Measurements from ENCODE around the gene ARFGEF3. TPM values are rescaled to one million over a fixed set of nuclear protein-coding genes. Genes with fewer than 3 reads are reported as not detected.

Gene ARFGEF3
- total RNA-seq, 1 donor from 2014 or later: 40.1 TPM

DNA sequence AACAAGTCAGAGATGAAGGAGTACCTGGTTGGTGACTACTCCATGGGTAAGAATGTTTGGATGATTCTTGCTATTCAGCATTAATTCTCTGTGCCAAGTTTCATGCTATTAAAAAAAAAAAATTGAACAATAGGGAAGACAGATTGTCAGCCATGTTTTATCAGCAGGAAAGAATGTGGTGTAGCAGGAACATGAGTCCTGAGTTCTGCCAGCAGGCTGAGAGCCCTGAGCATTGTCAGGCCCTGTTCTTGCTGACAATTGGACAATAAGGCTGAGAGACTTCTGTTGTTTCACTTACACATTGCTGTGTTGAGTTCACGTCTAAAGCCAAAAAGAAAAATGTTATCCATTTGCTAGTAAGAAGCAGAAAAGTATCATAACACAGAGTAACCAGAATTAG, 145.6 kb downstream of the ARFGEF3 start:
- DNase-seq (ENCODE audit: low spot score): no peak

DNA sequence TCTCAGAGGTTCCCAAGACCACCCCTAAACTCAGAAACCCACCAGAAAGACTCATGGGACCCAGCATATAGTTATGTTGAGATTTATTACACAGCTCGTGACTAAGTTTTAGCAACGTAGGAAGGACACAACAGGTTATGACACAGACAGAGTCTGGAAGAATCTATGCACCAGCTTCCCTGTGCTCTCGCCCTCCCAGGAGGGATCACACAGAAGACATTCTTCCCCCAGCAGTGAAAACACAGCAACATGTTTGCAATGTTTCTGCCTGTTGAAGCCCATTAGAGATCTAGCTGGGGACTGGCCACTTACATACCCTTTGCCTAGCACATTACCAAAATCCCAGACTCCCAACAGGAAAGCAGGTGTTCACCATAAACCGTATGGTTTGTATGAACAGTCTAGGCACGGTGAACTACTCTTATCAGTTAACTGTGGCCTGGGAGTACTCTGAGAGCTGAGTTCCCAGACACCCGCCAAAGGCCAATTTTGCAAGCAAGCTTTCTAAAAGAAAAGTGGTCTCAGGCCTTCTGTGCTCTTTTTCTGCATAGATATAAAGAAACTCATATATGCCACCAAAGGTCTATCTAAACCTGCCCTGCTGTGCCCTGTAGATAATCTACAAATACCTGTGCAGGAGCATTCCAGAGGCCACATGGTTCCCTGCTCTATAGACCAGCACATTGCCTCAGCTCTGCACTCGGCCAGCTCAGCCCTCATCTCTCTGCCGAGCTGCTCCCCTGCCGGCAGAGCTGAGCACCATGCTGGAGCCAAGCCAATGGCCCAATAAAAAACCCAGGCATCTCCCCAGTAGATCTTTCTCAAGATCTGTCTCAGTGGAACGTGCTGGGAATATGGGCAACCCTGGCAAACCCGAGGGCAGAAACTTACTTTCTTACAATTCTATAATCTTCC, 146.3 kb downstream of the ARFGEF3 start:
- DNase-seq (ENCODE audit: low spot score): peak; percentile 71

DNA sequence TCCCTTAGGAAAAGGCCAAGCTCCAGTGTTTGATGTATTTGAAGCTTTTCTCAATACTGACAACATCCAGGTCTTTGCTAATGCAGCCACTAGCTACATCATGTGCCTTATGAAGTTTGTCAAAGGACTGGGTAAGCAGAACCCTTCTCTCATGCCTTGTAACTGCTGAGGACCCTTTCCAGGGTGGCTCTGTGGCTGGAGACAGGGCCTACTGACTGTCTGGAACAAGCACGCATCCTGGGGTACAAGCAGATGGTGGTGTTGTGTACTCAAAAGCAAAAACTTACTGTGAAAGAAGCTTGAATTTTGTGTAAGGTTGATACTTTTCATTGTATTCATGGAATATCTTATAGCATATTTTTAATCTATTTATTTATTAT, 147.0 kb downstream of the ARFGEF3 start:
- DNase-seq (ENCODE audit: low spot score): no peak

DNA sequence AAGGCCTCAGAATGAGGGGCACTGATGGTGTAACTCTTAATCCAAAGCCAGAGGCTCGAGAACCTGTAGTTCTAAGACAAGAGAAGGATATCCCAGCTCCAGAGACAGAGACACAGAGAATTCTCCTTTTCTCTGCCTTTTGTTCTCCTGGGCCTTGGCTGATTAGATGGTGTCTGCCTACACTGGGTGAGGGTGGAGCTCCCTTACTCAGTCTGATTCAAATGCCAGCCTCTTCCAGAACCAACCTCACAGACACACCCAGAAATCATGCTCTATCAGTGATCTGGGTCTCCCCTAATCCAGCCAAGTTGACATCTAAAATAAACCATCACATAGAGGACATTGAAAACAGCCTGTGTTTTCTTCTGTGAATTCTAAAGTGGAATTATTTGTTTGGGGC, 148.0 kb downstream of the ARFGEF3 start:
- DNase-seq (ENCODE audit: low spot score): no peak

DNA sequence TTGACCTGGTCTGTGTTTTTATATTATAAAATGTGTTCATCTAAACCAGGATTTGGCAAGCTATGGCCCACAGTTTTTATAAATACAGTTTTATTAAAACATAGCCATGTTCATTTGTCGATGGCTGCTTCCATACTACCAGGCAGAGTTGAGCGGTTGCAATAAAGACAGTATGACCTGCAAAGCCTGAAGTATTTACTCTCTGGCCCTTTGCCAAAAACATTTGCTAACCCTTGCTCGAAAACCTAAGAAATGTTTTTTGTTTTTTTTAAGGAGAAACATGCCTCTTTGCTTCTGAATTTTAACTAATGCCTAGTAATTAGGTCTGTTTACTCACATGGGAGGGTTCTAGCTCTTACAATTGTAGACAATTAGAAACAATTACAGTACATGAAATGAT, 148.6 kb downstream of the ARFGEF3 start:
- DNase-seq (ENCODE audit: low spot score): no peak

DNA sequence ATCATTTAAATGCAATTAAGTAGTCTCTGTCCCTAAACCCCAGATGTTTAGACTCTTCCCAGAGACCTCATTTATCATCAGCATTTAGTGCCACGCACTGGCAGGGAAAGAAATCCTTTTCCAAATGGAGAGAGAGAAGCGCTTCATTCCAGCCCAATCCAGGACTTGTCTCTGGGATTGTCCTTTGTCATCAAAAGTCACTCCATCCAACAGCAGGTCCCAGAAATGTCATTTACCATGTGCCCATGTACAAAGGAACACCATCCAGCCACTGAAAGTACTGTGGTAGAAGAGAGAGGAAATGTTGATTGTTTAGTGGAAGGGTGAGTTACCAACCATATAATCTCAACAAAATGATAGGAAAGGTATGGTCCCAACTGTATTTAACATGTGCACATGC, 149.1 kb downstream of the ARFGEF3 start:
- no peak for DNase-seq (ENCODE audit: low spot score)

DNA sequence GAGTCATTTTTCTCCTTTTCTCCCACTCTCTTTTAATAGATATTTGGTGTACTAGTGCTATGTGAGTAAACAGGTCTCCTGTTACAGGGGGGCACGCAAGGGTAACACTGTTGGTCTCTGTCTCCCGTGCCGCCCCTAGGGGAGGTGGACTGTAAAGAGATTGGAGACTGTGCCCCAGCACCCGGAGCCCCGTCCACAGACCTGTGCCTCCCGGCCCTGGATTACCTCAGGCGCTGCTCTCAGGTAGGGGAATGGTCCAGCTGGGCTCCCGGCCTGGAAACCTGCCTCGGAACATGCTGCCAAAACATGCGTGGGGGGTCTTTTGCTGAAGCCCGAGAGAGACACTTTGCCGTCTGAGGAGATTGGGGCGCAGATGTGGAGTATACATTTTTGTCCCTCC, 149.5 kb downstream of the ARFGEF3 start:
- no peak for DNase-seq (ENCODE audit: low spot score)

DNA sequence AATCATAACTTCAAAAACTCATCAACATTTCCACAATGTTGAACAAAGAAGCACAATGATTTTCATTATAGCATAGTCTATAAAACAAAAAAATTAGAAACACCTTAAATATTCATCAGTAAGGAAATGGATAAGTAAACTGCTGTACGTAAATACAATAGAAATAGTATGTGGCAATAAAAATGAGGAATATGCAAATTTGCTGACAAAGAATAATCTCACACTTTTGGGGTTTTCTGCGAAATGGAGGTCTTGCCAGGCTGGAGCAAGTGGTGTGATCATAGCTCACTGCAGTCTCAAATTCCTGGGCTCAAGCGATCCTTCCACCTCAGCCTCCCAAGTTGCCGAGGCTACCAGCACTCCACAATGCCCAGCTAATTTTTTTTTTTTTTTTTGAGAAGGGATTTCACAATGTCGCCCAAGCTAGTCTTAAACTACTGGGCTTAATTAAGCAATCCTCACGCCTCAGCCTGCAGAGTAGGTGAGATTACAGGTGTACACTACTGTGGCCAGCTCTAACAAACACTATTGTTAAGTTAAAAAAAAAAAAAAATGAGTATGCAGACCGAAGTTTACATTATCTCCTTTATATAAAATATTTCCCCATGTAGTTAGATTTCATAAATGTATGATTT, 157.1 kb downstream of the ARFGEF3 start:
- no peak for DNase-seq (ENCODE audit: low spot score)

DNA sequence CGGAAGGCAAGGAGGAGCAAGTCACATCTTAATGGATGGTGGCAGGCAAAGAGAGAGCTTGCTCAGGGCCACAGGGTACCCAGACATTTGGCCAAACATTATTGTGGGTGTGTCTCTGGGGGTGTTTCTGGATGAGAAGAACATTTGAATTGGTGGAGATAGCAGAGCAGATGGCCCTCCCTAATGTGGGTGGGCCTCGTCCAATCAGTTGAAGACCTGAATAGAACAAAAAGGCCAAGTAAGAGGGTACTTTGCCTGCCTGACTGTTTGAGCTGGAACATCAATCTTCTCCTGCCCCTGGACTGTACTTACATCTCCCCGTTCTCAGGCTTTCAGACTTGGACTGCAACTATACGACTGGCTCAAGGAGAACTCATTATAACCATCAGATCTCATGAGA, 160.2 kb downstream of the ARFGEF3 start:
- DNase-seq (ENCODE audit: low spot score): no peak

DNA sequence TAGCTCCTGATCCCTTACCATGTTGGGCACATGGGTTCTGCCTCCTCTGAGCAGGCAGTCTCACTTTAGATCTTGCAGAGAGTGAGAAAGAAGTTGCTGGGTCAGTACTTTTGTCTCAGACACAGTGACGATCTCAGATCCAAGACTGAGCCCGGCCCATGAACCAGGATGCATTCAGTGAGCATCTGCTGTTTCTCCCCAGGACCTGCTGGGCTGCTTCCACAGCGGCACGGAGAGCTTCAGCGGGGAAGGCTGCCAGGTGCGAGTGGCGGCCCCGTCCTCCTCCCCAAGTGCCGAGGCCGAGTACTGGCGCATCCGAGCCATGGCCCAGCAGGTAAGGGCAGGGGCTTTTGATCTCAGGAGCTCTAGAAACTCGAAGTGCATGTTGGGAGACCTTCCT, 162.1 kb downstream of the ARFGEF3 start:
- no peak for DNase-seq (ENCODE audit: low spot score)

DNA sequence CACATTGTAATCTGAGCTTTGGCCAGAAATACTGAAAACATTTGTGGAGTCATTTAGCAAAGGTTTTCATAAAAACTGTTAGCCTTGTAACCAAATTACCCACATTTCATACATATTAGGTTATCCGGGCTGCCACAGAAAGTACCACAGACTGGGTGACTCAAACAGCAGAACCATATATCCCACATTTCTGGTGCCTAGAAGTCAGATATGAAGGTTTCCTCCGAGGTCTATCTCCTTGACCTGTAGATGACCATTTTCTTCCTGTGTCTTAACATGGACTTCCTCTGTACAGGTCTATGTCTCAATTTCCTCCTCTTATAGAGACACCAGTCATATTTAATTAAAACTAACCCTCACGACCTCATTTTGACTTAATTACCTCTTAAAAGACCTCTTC, 166.5 kb downstream of the ARFGEF3 start:
- no peak for DNase-seq (ENCODE audit: low spot score)

DNA sequence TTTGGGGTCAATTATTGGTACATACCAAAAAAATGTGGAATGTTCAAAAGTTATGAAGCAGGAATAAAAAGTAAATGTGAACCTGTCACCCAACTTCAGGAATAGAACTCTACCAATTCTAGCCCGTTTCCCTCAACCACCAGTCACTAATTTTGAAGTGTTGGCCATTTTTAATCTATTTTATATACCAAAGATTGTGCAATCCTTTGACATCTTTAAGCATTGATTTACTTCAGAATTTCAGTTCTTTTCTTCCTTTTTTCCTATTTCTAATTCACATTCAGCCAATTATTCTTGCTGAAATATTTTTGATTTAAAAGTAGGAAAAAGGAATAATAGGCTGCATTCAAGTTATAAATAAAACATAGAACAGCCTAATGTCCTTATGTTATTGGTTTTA, 169.0 kb downstream of the ARFGEF3 start:
- DNase-seq (ENCODE audit: low spot score): no peak

DNA sequence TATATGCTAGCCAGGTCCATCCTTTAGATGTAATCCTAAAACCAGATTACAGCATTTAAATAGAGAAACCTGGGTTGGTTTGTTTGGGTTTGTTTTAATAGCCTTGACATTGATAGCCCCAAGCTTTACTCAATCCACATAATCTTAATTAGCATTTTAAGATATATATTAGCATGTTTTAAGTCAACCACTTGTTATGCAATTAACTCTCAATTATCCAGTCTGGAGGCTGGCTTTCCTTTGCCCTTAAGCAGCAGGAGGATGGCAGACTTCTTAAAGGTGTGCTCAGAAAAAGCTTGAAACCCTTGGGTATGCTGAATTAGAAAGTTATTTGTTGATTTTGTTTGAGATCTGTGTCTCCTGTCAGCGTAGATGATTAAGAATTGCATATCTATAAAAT, 169.7 kb downstream of the ARFGEF3 start:
- DNase-seq (ENCODE audit: low spot score): no peak

DNA sequence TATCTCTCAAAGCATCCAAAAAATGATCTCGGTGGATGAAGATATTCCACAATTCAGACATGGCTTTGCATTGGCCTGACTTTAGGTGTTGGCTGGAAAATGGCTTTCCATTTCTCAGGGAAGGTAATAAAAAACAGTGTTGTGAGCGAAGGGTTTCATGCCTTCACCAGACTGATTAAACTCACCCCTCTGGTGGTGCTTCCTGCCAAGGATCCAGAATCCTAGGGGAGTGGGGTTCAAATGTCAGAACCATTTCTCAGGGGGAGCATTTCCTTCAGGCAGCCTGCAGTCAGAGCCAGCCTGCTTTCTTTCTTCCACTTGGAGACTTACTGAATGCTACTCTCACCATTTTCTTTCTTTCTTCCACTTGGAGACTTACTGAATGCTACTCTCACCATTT, 170.2 kb downstream of the ARFGEF3 start:
- DNase-seq (ENCODE audit: low spot score): no peak

DNA sequence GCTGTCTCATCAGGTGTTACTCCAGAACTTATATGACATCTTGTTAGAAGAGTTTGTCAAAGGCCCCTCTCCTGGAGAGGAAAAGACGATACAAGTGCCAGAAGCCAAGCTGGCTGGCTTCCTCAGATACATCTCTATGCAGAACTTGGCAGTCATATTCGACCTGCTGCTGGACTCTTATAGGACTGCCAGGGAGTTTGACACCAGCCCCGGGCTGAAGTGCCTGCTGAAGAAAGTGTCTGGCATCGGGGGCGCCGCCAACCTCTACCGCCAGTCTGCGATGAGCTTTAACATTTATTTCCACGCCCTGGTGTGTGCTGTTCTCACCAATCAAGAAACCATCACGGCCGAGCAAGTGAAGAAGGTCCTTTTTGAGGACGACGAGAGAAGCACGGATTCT, 172.3 kb downstream of the ARFGEF3 start:
- no peak for DNase-seq (ENCODE audit: low spot score)

DNA sequence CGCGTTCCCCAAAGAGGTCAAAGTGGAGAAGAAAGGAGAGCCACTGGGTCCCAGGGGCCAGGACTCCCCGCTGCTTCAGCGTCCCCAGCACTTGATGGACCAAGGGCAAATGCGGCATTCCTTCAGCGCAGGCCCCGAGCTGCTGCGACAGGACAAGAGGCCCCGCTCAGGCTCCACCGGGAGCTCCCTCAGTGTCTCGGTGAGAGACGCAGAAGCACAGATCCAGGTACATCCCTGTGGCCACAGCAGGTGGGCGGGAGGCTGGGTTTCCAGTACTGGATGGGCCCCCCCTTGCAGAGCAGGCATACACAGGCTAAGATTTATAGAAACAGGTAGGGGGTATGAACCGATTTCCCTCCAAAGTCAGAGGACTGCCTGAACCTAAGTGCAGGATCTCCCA, 173.2 kb downstream of the ARFGEF3 start:
- DNase-seq (ENCODE audit: low spot score): no peak

DNA sequence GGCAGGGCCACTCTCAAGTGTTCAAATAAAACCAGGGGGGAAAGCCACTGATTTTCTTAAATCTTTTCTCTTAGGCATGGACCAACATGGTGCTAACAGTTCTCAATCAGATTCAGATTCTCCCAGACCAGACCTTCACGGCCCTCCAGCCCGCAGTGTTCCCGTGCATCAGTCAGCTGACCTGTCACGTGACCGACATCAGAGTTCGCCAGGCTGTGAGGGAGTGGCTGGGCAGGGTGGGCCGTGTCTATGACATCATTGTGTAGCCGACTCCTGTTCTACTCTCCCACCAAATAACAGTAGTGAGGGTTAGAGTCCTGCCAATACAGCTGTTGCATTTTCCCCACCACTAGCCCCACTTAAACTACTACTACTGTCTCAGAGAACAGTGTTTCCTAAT, 174.5 kb downstream of the ARFGEF3 start:
- DNase-seq (ENCODE audit: low spot score): no peak

DNA sequence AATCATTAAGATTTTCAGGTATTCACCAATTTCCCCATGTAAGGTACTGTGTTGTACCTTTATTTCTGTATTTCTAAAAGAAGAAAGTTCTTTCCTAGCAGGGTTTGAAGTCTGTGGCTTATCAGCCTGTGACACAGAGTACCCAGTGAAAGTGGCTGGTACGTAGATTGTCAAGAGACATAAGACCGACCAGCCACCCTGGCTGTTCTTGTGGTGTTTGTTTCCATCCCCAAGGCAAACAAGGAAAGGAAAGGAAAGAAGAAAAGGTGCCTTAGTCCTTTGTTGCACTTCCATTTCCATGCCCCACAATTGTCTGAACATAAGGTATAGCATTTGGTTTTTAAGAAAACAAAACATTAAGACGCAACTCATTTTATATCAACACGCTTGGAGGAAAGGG, 175.3 kb downstream of the ARFGEF3 start:
- no peak for DNase-seq (ENCODE audit: low spot score)

DNA sequence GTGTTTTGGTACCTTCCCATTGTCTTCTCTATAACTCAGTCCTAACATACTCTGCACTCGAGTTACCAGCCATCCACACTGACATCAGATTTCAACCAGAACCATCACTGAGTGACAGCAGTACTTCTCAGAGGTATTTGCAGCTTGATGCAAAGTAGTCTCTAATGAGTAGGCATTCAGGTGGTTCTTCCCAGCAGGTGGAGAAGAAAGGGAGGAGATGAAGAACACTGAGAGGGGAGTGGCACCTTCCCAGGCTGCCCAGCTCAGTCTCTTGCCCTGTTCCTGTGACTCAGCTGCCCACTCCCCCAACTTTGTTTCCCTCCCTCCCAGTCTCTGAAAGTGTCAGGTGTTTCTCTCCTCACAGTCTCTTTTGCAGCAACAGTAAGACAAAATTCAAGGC, 177.3 kb downstream of the ARFGEF3 start:
- DNase-seq (ENCODE audit: low spot score): no peak

DNA sequence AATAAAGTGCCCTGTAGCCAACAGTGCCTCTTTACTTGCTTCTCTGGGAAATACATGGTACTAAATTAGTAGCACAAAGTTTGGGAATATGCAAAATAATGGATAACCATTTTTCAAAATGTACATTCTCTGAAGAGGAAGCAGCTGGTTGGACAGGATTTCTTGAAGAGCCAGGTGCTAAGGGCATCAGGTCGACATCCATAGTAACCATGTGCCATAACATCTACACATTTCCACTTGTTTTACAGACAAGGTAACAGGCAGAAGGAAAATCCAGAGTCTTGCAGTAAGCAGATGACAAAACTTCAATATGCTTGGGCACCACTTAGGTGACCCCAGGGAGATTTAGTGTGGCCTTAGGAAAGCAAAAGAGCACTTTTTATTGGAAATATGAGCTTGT, 179.4 kb downstream of the ARFGEF3 start:
- DNase-seq (ENCODE audit: low spot score): no peak

DNA sequence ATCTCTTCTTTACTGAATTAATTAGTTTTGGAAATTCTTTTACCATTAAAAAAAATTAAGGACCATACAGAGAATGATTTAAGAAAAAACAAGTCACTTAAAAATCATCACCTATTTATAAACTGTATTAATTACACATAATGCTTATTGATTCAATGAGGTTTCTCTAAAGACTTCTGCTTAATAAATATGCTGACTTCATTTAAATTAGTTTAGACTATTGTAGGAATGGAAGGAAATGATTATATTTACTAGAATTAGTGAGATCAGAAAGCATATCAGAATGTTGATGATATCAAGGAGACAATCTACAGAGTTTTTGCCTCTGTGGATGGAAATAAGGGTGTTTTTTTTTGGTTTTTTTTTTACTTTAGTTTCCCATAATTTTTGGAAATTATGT, 181.4 kb downstream of the ARFGEF3 start:
- no peak for DNase-seq (ENCODE audit: low spot score)

DNA sequence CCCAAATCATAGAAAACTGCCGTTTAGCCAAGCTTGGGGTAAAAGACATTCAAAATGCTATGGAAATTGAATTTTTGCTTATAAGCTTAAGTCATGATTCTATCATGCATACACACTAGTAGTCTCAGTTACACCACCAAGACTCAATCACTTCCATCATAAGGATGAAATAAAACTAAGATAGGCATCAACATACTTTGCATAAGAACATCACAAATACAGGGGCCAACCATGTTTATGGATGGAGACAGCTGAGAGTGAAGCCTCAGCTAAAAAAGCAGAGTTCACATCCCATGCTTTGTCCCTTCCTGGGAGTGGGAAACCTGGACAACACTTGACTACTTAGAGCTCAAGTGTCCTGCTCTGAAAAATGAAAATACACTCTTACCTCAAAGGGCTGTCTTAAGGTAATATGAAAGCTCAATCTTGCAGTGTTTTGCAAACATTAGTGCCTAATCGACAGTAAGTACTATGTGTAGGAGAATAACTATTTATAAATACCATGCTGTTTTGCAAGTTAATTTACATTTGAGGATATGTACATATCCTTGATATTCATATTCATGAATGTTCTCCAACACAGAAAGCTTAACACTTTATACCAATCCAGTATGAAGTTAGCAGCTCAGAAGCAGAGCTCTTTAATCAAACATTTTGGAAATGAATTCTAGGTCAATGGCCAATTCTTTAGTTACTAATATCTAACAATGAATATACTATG, 184.0 kb downstream of the ARFGEF3 start:
- DNase-seq (ENCODE audit: low spot score): no peak

All from ureter (tissue), 1 donor.